Fibroblast of gingiva (primary cell): Measurements from ENCODE around the gene BCAS2.

Source experiments
- DNase-seq: peaks from one replicate; pipeline ENCODE4 v3.0.0-alpha.2; 2011; ENCODE audit warnings: low read depth

BCAS2 gene

GRCh38 chr1:114558544-114558943, 22.9 kb downstream of the BCAS2 start:
- no peak for DNase-seq

- DNase-seq = no peak
Observed at GRCh38 chr1:114554577-114554976, 26.8 kb downstream of the BCAS2 start.

GRCh38 chr1:114552106-114552639, 29.2 kb downstream of the BCAS2 start:
- DNase-seq = no peak

GRCh38 chr1:114551400-114551799, 30.0 kb downstream of the BCAS2 start:
- no peak for DNase-seq

- DNase-seq = no peak
Observed at GRCh38 chr1:114550336-114550735, 31.1 kb downstream of the BCAS2 start.

GRCh38 chr1:114549137-114549536, 32.3 kb downstream of the BCAS2 start:
- no peak for DNase-seq

- no peak for DNase-seq
Observed at GRCh38 chr1:114547076-114547475, 34.3 kb downstream of the BCAS2 start.

GRCh38 chr1:114545796-114546195, 35.6 kb downstream of the BCAS2 start:
- no peak for DNase-seq

- DNase-seq = no peak
Observed at GRCh38 chr1:114545315-114545714, 36.1 kb downstream of the BCAS2 start.

GRCh38 chr1:114540821-114541220, 40.6 kb downstream of the BCAS2 start:
- DNase-seq = no peak

GRCh38 chr1:114540272-114540671, 41.1 kb downstream of the BCAS2 start:
- DNase-seq = no peak

GRCh38 chr1:114536043-114536442, 45.4 kb downstream of the BCAS2 start:
- no peak for DNase-seq

- no peak for DNase-seq
Observed at GRCh38 chr1:114535401-114535800, 46.0 kb downstream of the BCAS2 start.

GRCh38 chr1:114531094-114531493, 50.3 kb downstream of the BCAS2 start:
- DNase-seq = no peak

- DNase-seq = no peak
Observed at GRCh38 chr1:114530224-114530623, 51.2 kb downstream of the BCAS2 start.

- no peak for DNase-seq
Observed at GRCh38 chr1:114524944-114525343, 56.5 kb downstream of the BCAS2 start.

- no peak for DNase-seq
Observed at GRCh38 chr1:114522264-114522575, 59.2 kb downstream of the BCAS2 start.

GRCh38 chr1:114521396-114522263, 59.8 kb downstream of the BCAS2 start:
- no peak for DNase-seq
